GM18870 (cell line): ENCODE measurements around the gene ZNHIT3.
"Not testable (repeated sequence)": the region's sequence is repeated elsewhere in the genome, so short reads cannot be mapped to it uniquely, and the experiment has no call there.

Experiments used
- ATAC-seq: cut with Tn5 transposase; IDR thresholded peaks from one replicate; pipeline ENCODE4 v1.9.1; 2021; ENCODE audit warnings: moderate library complexity; ENCODE audit not compliant: unreplicated experiment

Gene ZNHIT3

GRCh38 chr17:36486204-36487194 is at the start of gene ZNHIT3:
Gene ZNHIT3, plus strand, starts transcription at chr17:36486681. Its CDS starts 19 bp downstream, at chr17:36486700.
- ATAC-seq, result peak; percentile 89

- not testable (repeated sequence) for ATAC-seq
Observed at GRCh38 chr17:36441792-36442191, 44.7 kb upstream of the ZNHIT3 start.

- ATAC-seq, result no peak
Observed at GRCh38 chr17:36443777-36444176, 42.7 kb upstream of the ZNHIT3 start.

GRCh38 chr17:36449997-36450396 is 36.5 kb upstream of the ZNHIT3 start:
- not testable (repeated sequence) for ATAC-seq

- not testable (repeated sequence) for ATAC-seq
Observed at GRCh38 chr17:36452888-36453287, 33.6 kb upstream of the ZNHIT3 start.

GRCh38 chr17:36457701-36458100 is 28.8 kb upstream of the ZNHIT3 start:
- not testable (repeated sequence) for ATAC-seq

- no peak for ATAC-seq
Observed at GRCh38 chr17:36459045-36459444, 27.4 kb upstream of the ZNHIT3 start.

- ATAC-seq, result no peak
Observed at GRCh38 chr17:36459601-36460000, 26.9 kb upstream of the ZNHIT3 start.

GRCh38 chr17:36460265-36460937 is 26.1 kb upstream of the ZNHIT3 start:
- ATAC-seq, result no peak

- no peak for ATAC-seq
Observed at GRCh38 chr17:36461330-36462110, 25.0 kb upstream of the ZNHIT3 start.

- ATAC-seq, result no peak
Observed at GRCh38 chr17:36463916-36464764, 22.3 kb upstream of the ZNHIT3 start.

- no peak for ATAC-seq
Observed at GRCh38 chr17:36464765-36465088, 21.8 kb upstream of the ZNHIT3 start.

GRCh38 chr17:36468903-36469635 is 17.4 kb upstream of the ZNHIT3 start:
- no peak for ATAC-seq

GRCh38 chr17:36469733-36470132 is 16.7 kb upstream of the ZNHIT3 start:
- ATAC-seq, result no peak

GRCh38 chr17:36470499-36470898 is 16.0 kb upstream of the ZNHIT3 start:
- no peak for ATAC-seq

- ATAC-seq, result no peak
Observed at GRCh38 chr17:36474571-36474970, 11.9 kb upstream of the ZNHIT3 start.

GRCh38 chr17:36475346-36475970 is 11.0 kb upstream of the ZNHIT3 start:
- ATAC-seq, result no peak

- no peak for ATAC-seq
Observed at GRCh38 chr17:36481829-36482228, 4.7 kb upstream of the ZNHIT3 start.
